ENCODE results near the gene C2CD2L.
"Not testable (repeated sequence)": the region's sequence is repeated elsewhere in the genome, so short reads cannot be mapped to it uniquely, and the experiment has no call there.

The C2CD2L gene

GRCh38 chr11:119092880-119093842 is 14.0 kb upstream of the C2CD2L start:
- peak in 2 of 56 donors; percentile 7 to 10 for DNase-seq

GRCh38 chr11:119093942-119094815 is 13.0 kb upstream of the C2CD2L start:
- DNase-seq = peak in 16 of 56 donors; percentile 18 to 77 (median 43)

- peak in 30 of 56 donors; percentile 33 to 88 (median 77) for DNase-seq
Observed at GRCh38 chr11:119094816-119095065, 12.4 kb upstream of the C2CD2L start.

- peak; percentile 89 to 100 (median 99) for DNase-seq
Observed at GRCh38 chr11:119095066-119095880, 11.9 kb upstream of the C2CD2L start.

GRCh38 chr11:119099711-119100110 is 7.4 kb upstream of the C2CD2L start:
- DNase-seq = no peak

- DNase-seq = peak in 2 of 56 donors; percentile 3 to 22
Observed at GRCh38 chr11:119100246-119100970, 6.7 kb upstream of the C2CD2L start.

GRCh38 chr11:119100994-119101758 is 6.0 kb upstream of the C2CD2L start:
- no peak for DNase-seq

- DNase-seq = peak; percentile 65 to 95 (median 87)
Observed at GRCh38 chr11:119101759-119102423, 5.3 kb upstream of the C2CD2L start, which contains the start of gene DPAGT1. TSS of gene DPAGT1 (minus strand) at chr11:119101853. CDS start at chr11:119101655, 198 bp downstream.

- DNase-seq = not testable (repeated sequence)
Observed at GRCh38 chr11:119103161-119103664, 3.9 kb upstream of the C2CD2L start.

- peak in 5 of 56 donors; percentile 6 to 23 (median 13) for DNase-seq
Observed at GRCh38 chr11:119103793-119104192, 3.4 kb upstream of the C2CD2L start.

- peak in 2 of 56 donors; percentile 39 to 43 for DNase-seq
Observed at GRCh38 chr11:119107538-119108145, 498 bp downstream of the C2CD2L start.

- peak in 14 of 56 donors; percentile 18 to 63 (median 35) for DNase-seq
Observed at GRCh38 chr11:119108146-119108856, 1.2 kb downstream of the C2CD2L start.

- DNase-seq = no peak
Observed at GRCh38 chr11:119108857-119109221, 1.7 kb downstream of the C2CD2L start.

- DNase-seq = no peak
Observed at GRCh38 chr11:119109843-119110242, 2.7 kb downstream of the C2CD2L start.

GRCh38 chr11:119110439-119110838 is 3.3 kb downstream of the C2CD2L start:
- DNase-seq = peak in 32 of 56 donors; percentile 10 to 86 (median 53)

- DNase-seq = no peak
Observed at GRCh38 chr11:119111361-119111925, 4.3 kb downstream of the C2CD2L start.

GRCh38 chr11:119112314-119113020 is 5.3 kb downstream of the C2CD2L start:
- DNase-seq = no peak
